HEK293 (cell line): ENCODE results near the gene CEP83.

Source experiments
- CTCF ChIP-seq: fragments of 450-650 bp; formaldehyde crosslinking; IDR thresholded peaks from 2 replicates; pipeline ENCODE4 v1.5.1; 2016; ENCODE audit warnings: missing biosample characterization, missing genetic modification characterization
- REST ChIP-seq: fragments of 450-650 bp; formaldehyde crosslinking; IDR thresholded peaks from 2 replicates; pipeline ENCODE4 v1.5.1; 2016; ENCODE audit warnings: missing biosample characterization, missing genetic modification characterization
- ZNF16 ChIP-seq: fragments of 450-650 bp; formaldehyde crosslinking; IDR thresholded peaks from 2 replicates; pipeline ENCODE4 v1.5.1; 2016; ENCODE audit warnings: low read depth, missing biosample characterization, missing genetic modification characterization
- ZNF549 ChIP-seq: fragments of 450-650 bp; IDR thresholded peaks from 2 replicates; pipeline ENCODE4 v1.5.1; 2018; ENCODE audit warnings: missing biosample characterization, missing genetic modification characterization, mild to moderate bottlenecking, inconsistent platforms, moderate library complexity
- ZNF629 ChIP-seq: fragments of 450-650 bp; formaldehyde crosslinking; IDR thresholded peaks from 2 replicates; pipeline ENCODE4 v1.5.1; 2017; ENCODE audit warnings: missing biosample characterization, missing genetic modification characterization
- ZNF645 ChIP-seq: fragments of 450-650 bp; formaldehyde crosslinking; IDR thresholded peaks from 2 replicates; pipeline ENCODE4; 2016; ENCODE audit warnings: missing biosample characterization, missing genetic modification characterization
- ZNF654 ChIP-seq: fragments of 450-650 bp; formaldehyde crosslinking; IDR thresholded peaks from 2 replicates; pipeline ENCODE4 v1.5.1; 2016; ENCODE audit warnings: low read depth, missing biosample characterization, missing genetic modification characterization
- ZNF791 ChIP-seq: fragments of 450-650 bp; formaldehyde crosslinking; IDR thresholded peaks from 2 replicates; pipeline ENCODE4 v1.5.1; 2016; ENCODE audit warnings: missing biosample characterization, missing genetic modification characterization
- TF ChIP-seq, protein P1 (sequence below): fragments of 450-650 bp; formaldehyde crosslinking; IDR thresholded peaks from 2 replicates; pipeline ENCODE4 v1.5.1; 2016; ENCODE audit warnings: missing biosample characterization, missing genetic modification characterization
- TF ChIP-seq, protein P2 (sequence below): fragments of 450-650 bp; formaldehyde crosslinking; IDR thresholded peaks from 2 replicates; pipeline ENCODE4 v1.5.1; 2017; ENCODE audit warnings: missing biosample characterization, mild to moderate bottlenecking, missing genetic modification characterization, moderate library complexity
- TF ChIP-seq, protein P3 (sequence below): fragments of 450-650 bp; formaldehyde crosslinking; IDR thresholded peaks from 2 replicates; pipeline ENCODE4 v1.5.1; 2016; ENCODE audit warnings: missing biosample characterization, missing genetic modification characterization

- TF ChIP-seq, protein P1, sequence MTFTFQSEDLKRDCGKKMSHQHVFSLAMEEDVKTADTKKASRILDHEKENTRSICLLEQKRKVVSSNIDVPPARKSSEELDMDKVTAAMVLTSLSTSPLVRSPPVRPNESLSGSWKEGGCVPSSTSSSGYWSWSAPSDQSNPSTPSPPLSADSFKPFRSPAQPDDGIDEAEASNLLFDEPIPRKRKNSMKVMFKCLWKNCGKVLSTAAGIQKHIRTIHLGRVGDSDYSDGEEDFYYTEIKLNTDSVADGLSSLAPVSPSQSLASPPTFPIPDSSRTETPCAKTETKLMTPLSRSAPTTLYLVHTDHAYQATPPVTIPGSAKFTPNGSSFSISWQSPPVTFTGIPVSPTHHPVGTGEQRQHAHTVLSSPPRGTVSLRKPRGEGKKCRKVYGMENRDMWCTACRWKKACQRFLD (tag by site-specific recombination): no peak
- TF ChIP-seq ZNF16 (tag by site-specific recombination): no peak
- TF ChIP-seq, protein P2, sequence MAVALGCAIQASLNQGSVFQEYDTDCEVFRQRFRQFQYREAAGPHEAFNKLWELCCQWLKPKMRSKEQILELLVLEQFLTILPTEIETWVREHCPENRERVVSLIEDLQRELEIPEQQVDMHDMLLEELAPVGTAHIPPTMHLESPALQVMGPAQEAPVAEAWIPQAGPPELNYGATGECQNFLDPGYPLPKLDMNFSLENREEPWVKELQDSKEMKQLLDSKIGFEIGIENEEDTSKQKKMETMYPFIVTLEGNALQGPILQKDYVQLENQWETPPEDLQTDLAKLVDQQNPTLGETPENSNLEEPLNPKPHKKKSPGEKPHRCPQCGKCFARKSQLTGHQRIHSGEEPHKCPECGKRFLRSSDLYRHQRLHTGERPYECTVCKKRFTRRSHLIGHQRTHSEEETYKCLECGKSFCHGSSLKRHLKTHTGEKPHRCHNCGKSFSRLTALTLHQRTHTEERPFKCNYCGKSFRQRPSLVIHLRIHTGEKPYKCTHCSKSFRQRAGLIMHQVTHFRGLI (tag by site-specific recombination): no peak
- TF ChIP-seq ZNF549: no peak
- TF ChIP-seq ZNF791 (tag by site-specific recombination): no peak
- TF ChIP-seq ZNF654 (tag by site-specific recombination): no peak
- TF ChIP-seq CTCF: no peak
- TF ChIP-seq, protein P3, sequence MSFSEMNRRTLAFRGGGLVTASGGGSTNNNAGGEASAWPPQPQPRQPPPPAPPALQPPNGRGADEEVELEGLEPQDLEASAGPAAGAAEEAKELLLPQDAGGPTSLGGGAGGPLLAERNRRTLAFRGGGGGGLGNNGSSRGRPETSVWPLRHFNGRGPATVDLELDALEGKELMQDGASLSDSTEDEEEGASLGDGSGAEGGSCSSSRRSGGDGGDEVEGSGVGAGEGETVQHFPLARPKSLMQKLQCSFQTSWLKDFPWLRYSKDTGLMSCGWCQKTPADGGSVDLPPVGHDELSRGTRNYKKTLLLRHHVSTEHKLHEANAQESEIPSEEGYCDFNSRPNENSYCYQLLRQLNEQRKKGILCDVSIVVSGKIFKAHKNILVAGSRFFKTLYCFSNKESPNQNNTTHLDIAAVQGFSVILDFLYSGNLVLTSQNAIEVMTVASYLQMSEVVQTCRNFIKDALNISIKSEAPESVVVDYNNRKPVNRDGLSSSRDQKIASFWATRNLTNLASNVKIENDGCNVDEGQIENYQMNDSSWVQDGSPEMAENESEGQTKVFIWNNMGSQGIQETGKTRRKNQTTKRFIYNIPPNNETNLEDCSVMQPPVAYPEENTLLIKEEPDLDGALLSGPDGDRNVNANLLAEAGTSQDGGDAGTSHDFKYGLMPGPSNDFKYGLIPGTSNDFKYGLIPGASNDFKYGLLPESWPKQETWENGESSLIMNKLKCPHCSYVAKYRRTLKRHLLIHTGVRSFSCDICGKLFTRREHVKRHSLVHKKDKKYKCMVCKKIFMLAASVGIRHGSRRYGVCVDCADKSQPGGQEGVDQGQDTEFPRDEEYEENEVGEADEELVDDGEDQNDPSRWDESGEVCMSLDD (tag by site-specific recombination): no peak
- no peak for TF ChIP-seq ZNF645 (tag by site-specific recombination)
- TF ChIP-seq ZNF629 (tag by site-specific recombination): no peak
- no peak for TF ChIP-seq REST (tag by site-specific recombination)
Observed at GRCh38 chr12:94263905-94264561, 195.6 kb downstream of the CEP83 start.
